ENCODE results near the gene AHSG. TPM values are rescaled to one million over a fixed set of nuclear protein-coding genes. Genes with fewer than 3 reads are reported as not detected.
"Not testable (repeated sequence)": the region's sequence is repeated elsewhere in the genome, so short reads cannot be mapped to it uniquely, and the experiment has no call there.

Gene AHSG, protein sequence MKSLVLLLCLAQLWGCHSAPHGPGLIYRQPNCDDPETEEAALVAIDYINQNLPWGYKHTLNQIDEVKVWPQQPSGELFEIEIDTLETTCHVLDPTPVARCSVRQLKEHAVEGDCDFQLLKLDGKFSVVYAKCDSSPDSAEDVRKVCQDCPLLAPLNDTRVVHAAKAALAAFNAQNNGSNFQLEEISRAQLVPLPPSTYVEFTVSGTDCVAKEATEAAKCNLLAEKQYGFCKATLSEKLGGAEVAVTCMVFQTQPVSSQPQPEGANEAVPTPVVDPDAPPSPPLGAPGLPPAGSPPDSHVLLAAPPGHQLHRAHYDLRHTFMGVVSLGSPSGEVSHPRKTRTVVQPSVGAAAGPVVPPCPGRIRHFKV
- total RNA-seq (2014; rRNA removed; shearing (Covaris generic)) = not detected in 2 replicates

DNA sequence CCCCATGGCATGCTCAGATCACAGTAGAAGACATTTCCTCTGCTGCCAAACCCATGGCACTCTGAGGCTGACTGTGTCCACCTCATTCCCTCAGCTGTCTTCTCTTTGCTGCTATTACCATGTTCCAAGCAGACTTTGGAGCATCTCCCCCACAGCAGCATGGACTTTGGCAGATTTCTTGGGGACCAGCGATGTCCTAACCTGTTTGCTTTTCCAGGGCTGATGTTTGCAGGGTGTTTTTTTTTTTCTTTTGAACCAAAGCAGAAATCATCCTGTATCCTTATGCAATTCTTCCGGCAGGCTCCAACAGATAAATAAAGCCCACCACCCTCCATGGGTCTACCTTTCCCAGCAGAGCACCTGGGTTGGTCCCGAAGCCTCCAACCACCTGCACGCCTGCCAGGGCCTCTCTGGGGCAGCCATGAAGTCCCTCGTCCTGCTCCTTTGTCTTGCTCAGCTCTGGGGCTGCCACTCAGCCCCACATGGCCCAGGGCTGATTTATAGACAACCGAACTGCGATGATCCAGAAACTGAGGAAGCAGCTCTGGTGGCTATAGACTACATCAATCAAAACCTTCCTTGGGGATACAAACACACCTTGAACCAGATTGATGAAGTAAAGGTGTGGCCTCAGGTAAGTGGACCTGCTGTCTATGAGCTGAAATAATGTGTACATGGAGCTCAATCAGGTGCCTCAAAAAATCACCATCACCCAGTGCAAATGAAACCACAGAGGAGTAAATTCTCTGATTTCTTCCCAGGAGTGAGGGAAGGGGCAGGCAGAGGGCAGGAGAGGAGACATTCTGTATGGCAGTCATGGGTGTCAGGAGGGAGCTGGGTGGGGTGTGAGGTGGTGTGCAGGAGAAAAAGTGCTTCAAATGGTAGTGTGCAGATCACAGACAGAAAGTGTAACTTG lies at the start of gene AHSG:
Gene AHSG (plus strand): TSS at position 340 of the 916 bp plus-strand sequence. CDS start 82 bp downstream, at position 422.
- peaks cover 6% of the 10 kb centered on the region for H3K27me3 ChIP-seq (replicated peaks)
- no peak within 1 kb of the TSS for H3K4me3 ChIP-seq
- peaks cover 11% of the 10 kb centered on the region for H3K4me1 ChIP-seq (replicated peaks)
- H3K36me3 ChIP-seq = no peaks in the 10 kb centered on the region
- H3K27ac ChIP-seq = no peak within 1 kb of the TSS
- no peak for DNase-seq (ENCODE audit: low read depth in 1 of 2, low spot score in 2 of 2)
- H3K9me3 ChIP-seq (replicated peaks) = no peaks in the 10 kb centered on the region

DNA sequence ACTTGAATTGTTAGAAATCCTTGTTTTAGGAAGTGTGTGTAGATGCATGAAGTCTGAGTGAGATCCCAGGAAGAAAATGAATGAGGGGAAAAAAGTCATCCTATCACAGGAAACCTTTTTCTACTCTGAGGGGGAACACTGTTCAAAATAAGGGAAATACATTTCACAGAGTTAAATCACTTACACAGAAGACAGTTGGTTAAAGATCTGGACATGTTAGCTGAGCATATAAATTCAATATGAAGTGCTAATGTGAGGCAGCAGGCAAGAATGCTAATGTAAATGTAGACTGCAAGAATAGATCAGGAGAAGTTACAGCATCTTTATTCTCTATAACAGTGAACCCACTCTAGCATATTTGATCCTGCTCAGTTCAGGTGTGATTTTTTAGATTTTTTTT lies 48.3 kb upstream of the AHSG start:
- Histone ChIP-seq H3K36me3 (peaks cover 15% of the 10 kb centered on the region; the same call in 1 of the 2 replicates), H3K27ac (no peak overlapping the region), H3K9me3 (replicated peaks) (no peaks in the 10 kb centered on the region), H3K27me3 (replicated peaks) (no peaks in the 10 kb centered on the region), H3K4me1 (replicated peaks) (peaks cover 9% of the 10 kb centered on the region), H3K4me3 (no peak overlapping the region)
- no peak for DNase-seq (ENCODE audit: low read depth in 1 of 2, low spot score in 2 of 2)

DNA sequence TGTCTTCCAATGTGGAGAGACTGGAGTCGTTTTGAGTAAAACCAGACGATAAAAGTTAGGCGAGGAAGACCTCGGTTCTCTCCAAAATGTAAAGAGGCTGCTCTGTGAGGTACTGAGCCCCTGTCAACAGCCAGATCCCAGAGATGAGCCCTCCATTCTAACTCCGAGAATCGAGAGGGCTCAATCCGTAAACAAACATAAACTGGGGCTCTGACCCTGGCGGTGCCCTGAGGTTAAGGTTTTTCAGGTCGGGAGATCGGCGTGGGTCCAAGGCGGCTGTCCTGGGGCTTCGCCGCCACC lies 46.1 kb upstream of the AHSG start:
- Histone ChIP-seq H3K4me3 (peak overlapping the region; percentile 75), H3K27me3 (replicated peaks) (no peaks in the 10 kb centered on the region), H3K36me3 (peaks cover 15% of the 10 kb centered on the region; the same call in 1 of the 2 replicates), H3K27ac (0 out of 2 replicates have a peak overlapping the region, but pooled peaks have one; percentile 11), H3K4me1 (replicated peaks) (peaks cover 14% of the 10 kb centered on the region), H3K9me3 (replicated peaks) (no peaks in the 10 kb centered on the region)
- no peak for DNase-seq (ENCODE audit: low read depth in 1 of 2, low spot score in 2 of 2)

DNA sequence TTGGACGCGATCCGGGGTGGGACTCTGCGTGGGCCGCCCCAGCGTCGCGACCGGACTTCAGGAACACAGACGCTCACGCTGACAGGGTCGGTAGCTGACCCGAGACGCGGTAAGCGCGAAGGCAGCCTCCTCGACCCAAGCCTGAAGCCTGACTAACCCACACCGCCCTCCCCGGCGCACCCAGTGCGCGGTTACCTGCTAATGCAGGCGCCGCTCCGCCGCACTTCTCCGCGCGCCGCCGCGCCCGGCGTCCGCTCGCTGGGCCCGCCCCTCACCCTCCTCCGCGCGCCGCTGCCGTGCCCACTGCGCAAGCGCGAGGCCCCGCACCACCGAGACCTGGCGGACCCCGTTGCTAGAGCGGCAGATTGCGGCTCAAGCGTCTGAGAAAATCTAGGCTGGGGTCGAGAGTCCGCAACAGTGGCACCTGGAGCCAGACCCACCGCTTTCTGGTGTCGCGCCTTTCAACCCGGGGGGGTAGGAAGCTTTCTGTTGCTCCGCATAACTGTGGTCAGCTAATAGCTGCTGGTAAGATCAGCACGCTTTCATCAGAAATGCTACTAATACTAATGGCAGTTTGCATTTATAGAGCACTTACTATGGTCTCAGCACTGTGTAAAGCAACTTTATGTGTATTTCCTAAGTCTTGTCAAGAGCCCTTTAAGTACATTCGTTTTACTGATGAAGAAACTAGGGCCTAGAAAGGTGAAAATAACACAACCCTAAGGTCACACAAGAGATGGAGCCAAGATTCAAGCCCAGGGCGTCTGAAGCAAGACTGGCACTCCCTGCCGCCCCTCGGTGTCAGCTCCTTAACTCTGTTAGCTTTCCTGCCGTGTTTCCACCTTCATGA lies 45.6 kb upstream of the AHSG start, which contains the start of gene TBCCD1:
Gene TBCCD1 (minus strand): TSS at position 268 of the 850 bp plus-strand sequence. CDS start 3,010 bp downstream, outside the sequence.
- DNase-seq (ENCODE audit: low read depth in 1 of 2, low spot score in 2 of 2) = peak; percentile 79 to 93
- Histone ChIP-seq H3K27ac (peak within 1 kb of the TSS; percentile 35; the same call in 1 of the 2 replicates), H3K36me3 (peaks cover 16% of the 10 kb centered on the region), H3K27me3 (replicated peaks) (no peaks in the 10 kb centered on the region), H3K4me3 (peak within 1 kb of the TSS; percentile 75), H3K4me1 (replicated peaks) (peaks cover 14% of the 10 kb centered on the region), H3K9me3 (replicated peaks) (no peaks in the 10 kb centered on the region)

DNA sequence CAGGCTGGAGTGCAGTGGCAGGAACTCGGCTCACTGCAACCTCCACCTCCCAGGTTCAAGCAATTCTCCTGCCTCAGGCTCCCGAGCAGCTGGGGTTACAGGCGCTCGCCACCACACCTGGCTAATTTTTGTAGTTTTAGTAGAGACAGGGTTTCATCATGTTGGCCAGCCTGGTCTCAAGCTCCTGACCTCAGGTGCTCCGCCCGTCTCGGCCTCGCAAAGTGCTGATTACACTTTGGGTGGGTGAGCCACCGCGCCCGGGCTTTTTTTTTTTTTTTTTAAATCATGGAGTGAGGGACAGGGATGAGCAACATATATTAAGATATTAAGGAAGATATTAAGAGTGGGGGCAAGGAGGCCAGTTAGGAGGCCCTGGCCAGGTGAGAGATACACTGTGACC lies 43.5 kb upstream of the AHSG start:
- Histone ChIP-seq H3K4me3 (peak overlapping the region; percentile 89), H3K4me1 (replicated peaks) (peaks cover 14% of the 10 kb centered on the region), H3K36me3 (peaks cover 29% of the 10 kb centered on the region)
- not testable (repeated sequence) for H3K9me3 ChIP-seq (replicated peaks); H3K27ac ChIP-seq; DNase-seq (ENCODE audit: low read depth in 1 of 2, low spot score in 2 of 2); H3K27me3 ChIP-seq (replicated peaks)

DNA sequence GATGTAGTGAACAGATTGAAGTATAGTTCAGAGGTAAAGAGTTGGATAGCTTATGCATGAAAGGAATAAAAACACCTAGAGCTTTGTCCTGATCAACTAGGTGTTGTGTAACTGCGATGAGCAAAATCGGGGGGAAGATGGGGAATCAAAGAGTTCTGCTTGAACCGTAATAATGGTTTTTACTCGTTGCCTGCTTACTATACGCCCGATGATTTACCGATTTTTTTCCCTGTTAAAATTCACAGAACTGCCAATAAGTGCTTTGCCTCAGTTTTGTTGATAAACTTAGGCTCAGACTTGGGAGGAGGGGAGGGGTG lies 43.1 kb upstream of the AHSG start:
- Histone ChIP-seq H3K4me1 (replicated peaks) (peaks cover 14% of the 10 kb centered on the region), H3K27ac (no peak overlapping the region), H3K4me3 (peak overlapping the region; percentile 89), H3K36me3 (peaks cover 33% of the 10 kb centered on the region), H3K9me3 (replicated peaks) (no peaks in the 10 kb centered on the region), H3K27me3 (replicated peaks) (no peaks in the 10 kb centered on the region)
- no peak for DNase-seq (ENCODE audit: low read depth in 1 of 2, low spot score in 2 of 2)

DNA sequence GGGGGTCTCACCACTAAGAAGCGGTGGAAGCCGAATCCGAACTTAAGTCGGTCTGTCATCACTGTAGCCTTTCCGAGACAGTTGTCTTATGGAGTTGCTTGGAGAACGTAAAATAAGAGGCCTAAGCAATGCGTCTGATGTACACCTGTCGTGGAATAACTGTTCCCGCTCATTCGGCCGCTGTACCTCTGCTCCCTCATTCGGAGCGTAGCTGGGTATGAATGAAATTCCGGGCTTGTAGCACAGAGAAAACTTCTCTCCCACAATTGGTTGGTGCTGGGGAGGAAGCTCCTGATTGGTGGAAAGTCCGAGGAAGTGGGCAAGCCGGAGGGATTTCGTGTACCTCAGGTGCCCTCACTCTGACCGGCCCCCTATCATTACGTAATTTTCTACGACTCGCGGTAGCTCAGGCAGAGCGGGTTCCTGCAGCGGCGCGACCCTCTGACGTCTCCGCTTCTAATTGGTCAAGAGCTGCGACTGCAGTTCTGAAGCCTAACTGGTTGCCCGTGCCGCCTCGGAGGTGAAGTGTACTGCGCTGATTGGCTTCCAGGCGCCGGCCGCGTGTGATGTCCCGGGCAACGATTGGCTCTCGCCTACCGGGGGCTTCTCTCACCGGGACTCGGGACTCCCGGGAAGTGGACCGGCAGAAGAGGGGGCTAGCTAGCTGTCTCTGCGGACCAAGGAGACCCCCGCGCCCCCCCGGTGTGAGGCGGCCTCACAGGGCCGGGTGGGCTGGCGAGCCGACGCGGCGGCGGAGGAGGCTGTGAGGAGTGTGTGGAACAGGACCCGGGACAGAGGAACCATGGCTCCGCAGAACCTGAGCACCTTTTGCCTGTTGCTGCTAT lies 42.5 kb upstream of the AHSG start, which contains the start of gene DNAJB11:
Gene DNAJB11 (plus strand): TSS at position 625 of the 845 bp plus-strand sequence. CDS start 178 bp downstream, at position 803.
- H3K4me3 ChIP-seq = peak within 1 kb of the TSS; percentile 89
- H3K27ac ChIP-seq = peak within 1 kb of the TSS; percentile 87
- H3K9me3 ChIP-seq (replicated peaks) = no peaks in the 10 kb centered on the region
- DNase-seq (ENCODE audit: low read depth in 1 of 2, low spot score in 2 of 2) = peak; percentile 95 to 98
- no peaks in the 10 kb centered on the region for H3K27me3 ChIP-seq (replicated peaks)
- peaks cover 38% of the 10 kb centered on the region for H3K36me3 ChIP-seq
- H3K4me1 ChIP-seq (replicated peaks) = peaks cover 14% of the 10 kb centered on the region

DNA sequence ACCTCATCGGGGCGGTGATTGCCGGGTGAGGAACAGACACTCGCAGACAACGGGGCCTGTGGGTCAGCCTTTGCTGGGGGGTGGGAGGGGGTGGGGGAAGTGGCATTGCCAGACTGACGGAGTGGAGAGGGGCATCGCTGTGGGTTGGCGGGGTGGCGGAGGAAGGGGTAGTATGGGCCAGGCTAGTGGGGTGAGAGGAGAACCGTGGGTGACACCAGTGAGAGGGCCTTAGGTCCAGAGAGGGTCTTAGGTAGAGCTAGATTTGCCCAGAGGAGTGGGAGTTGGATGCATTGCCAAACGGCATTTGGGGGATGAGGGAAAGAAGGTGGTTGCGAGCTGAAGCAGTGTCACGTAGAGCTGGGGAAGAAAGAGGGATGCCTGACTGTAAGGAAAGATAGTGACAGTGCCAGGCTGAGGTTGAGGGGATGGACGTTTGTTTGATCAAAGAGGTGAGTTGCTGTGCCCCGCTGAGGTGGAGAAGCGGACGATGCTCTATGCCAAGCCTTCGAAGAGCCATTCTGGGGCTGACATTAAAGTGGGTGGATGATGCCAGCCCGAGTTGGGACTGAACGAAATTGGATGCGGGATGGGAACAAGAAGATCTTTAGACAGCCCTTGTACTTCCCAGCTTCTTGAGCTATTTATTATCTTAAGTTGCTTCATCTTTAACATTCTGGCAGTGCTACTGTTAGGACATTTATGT lies 41.8 kb upstream of the AHSG start:
- peak overlapping the region; percentile 89 for H3K4me3 ChIP-seq
- H3K9me3 ChIP-seq (replicated peaks) = no peaks in the 10 kb centered on the region
- no peak for DNase-seq (ENCODE audit: low read depth in 1 of 2, low spot score in 2 of 2)
- no peaks in the 10 kb centered on the region for H3K27me3 ChIP-seq (replicated peaks)
- H3K36me3 ChIP-seq = peaks cover 46% of the 10 kb centered on the region
- H3K4me1 ChIP-seq (replicated peaks) = peaks cover 13% of the 10 kb centered on the region
- H3K27ac ChIP-seq = peak overlapping the region; percentile 87

DNA sequence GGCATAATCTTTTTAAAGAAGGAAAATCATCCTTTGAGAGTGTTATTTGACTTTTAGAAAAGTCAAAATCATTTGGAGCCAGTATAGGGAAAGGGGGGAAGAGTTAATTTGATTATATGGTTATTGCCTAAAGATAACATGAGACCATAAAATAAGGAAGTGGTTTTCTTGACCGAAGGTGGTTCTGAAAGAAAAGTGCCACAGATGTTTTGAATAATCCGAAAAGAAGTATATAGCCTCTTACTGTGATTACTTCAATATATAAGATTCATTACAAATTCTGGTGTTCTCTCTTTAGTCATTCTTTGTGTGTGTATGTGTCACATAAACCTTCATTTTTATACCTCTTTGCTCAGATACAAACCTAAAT lies 41.2 kb upstream of the AHSG start:
- peaks cover 49% of the 10 kb centered on the region for H3K36me3 ChIP-seq
- H3K27me3 ChIP-seq (replicated peaks) = no peaks in the 10 kb centered on the region
- no peaks in the 10 kb centered on the region for H3K9me3 ChIP-seq (replicated peaks)
- H3K4me1 ChIP-seq (replicated peaks) = peaks cover 9% of the 10 kb centered on the region
- H3K4me3 ChIP-seq = peak overlapping the region; percentile 89
- no peak for DNase-seq (ENCODE audit: low read depth in 1 of 2, low spot score in 2 of 2)
- no peak overlapping the region for H3K27ac ChIP-seq

DNA sequence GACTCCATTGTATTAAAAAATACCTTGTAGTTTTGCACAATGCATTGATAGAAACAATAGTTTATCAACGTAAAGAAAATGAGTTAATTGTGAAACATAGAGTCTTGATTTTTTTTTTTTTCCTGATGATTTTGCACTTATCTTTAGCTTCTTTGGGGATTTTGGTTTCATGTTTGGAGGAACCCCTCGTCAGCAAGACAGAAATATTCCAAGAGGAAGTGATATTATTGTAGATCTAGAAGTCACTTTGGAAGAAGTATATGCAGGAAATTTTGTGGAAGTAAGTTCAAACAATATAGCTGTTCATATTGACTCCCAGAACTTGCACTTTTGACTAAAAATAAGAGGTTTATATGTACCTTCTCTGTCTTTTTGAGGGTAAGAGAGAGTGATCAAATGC lies 35.3 kb upstream of the AHSG start:
- Histone ChIP-seq H3K9me3 (replicated peaks) (no peaks in the 10 kb centered on the region), H3K4me1 (replicated peaks) (no peaks in the 10 kb centered on the region), H3K4me3 (no peak overlapping the region), H3K27ac (no peak overlapping the region), H3K36me3 (peaks cover 95% of the 10 kb centered on the region), H3K27me3 (replicated peaks) (no peaks in the 10 kb centered on the region)
- DNase-seq (ENCODE audit: low read depth in 1 of 2, low spot score in 2 of 2) = no peak

DNA sequence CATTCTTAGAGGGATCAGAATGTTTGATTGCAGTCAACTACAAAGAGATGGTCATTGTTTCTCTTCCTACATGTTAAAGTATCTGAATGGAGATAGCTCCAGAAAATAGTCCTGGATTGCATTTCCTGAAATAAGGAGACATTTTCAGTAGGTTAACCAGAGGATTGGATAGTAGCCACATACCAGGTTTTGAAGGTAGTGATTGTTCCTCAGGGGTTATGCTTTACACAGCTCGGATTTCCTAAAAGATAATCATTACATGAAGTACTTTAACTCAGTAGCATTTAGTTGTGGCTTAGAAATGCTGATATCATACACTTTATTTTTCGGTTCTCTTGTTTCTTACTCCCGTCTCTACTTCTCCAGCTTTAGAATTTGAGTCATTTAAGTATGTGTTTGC lies 32.1 kb upstream of the AHSG start:
- Histone ChIP-seq H3K4me1 (replicated peaks) (no peaks in the 10 kb centered on the region; the same call in 1 of the 2 replicates), H3K4me3 (no peak overlapping the region), H3K27me3 (replicated peaks) (no peaks in the 10 kb centered on the region), H3K36me3 (peaks cover 95% of the 10 kb centered on the region), H3K9me3 (replicated peaks) (no peaks in the 10 kb centered on the region), H3K27ac (no peak overlapping the region)
- DNase-seq (ENCODE audit: low read depth in 1 of 2, low spot score in 2 of 2) = no peak

DNA sequence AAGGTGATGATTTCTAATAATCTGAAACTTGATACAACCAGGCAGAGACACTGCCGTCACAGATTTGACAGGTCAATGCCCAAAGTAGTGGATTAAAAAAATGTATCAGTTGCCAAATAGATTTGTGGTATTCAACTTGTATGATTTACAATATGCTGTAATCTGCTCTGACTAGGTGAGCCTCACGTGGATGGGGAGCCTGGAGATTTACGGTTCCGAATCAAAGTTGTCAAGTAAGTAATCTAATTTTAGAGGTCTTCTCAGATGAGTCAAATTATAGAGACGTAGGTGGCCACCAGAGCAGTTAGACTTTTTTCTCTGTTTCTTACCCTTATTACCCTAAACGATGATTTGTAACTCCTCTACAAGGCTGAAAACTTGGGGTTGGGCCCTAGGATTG lies 30.3 kb upstream of the AHSG start:
- DNase-seq (ENCODE audit: low read depth in 1 of 2, low spot score in 2 of 2) = no peak

More for the DNA sequence above, 30.3 kb upstream of the AHSG start:
- Histone ChIP-seq H3K9me3 (replicated peaks) (no peaks in the 10 kb centered on the region), H3K4me3 (no peak overlapping the region), H3K4me1 (replicated peaks) (no peaks in the 10 kb centered on the region; the same call in 1 of the 2 replicates), H3K36me3 (peaks cover 86% of the 10 kb centered on the region), H3K27me3 (replicated peaks) (no peaks in the 10 kb centered on the region), H3K27ac (no peak overlapping the region)

Data from SJSA1 (cell line).